Left lung (tissue), 10 donors: ENCODE data around the gene TUBB1. TPM values are rescaled to one million over a fixed set of nuclear protein-coding genes. Genes with fewer than 3 reads are reported as not detected.
"Not testable (repeated sequence)": the region's sequence is repeated elsewhere in the genome, so short reads cannot be mapped to it uniquely, and the experiment has no call there.

ENCODE experiments used
- ATAC-seq: fragments of 200-7000 bp; cut with Tn5 transposase; one replicate; pipeline ENCODE4 v1.9.1; 2020; ENCODE audit warnings: moderate library complexity
- DNase-seq, 4 donors: peaks; one replicate each; pipeline ENCODE4 v3.0.0-alpha.2; 2013 to 2020
- H3K27ac ChIP-seq, 2 donors: fragments of 200-600 bp; sonication (generic) in 1 of 2; one replicate each; pipeline versions ENCODE4 v1.5.0 to v1.8.0; 2020 to 2021
- H3K27me3 ChIP-seq, 2 donors: fragments of 200-600 bp; sonication (generic) in 1 of 2; one replicate each; pipeline versions ENCODE4 v1.5.0 to v1.8.0; 2020 to 2021
- H3K36me3 ChIP-seq, 2 donors: fragments of 200-600 bp; sonication (generic) in 1 of 2; one replicate each; pipeline versions ENCODE4 v1.5.0 to v1.8.0; 2020 to 2021
- H3K4me1 ChIP-seq, 2 donors: fragments of 200-600 bp; one replicate each; pipeline ENCODE4 v1.8.0; 2021
- H3K4me3 ChIP-seq, 2 donors: fragments of 200-600 bp; sonication (generic) in 1 of 2; one replicate each; pipeline versions ENCODE4 v1.5.0 to v1.8.0; 2020 to 2021; ENCODE audit warnings: mild to moderate bottlenecking in 1 of 2
- H3K9me3 ChIP-seq, 2 donors: fragments of 200-600 bp; sonication (generic) in 1 of 2; one replicate each; pipeline versions ENCODE4 v1.5.0 to v1.8.0; 2020 to 2021
- intact Hi-C, 2 donors: fragments of 100-400 bp; cut with DNase I; formaldehyde crosslinking; loops; one replicate each; pipeline versions ENCODE4 v1.11.2 to v1.14.2; 2022
- polyA plus RNA-seq, 6 donors: library from polyadenylated mRNA; unstranded; fragments of 120-200 nt; gene quantifications; one replicate each; pipeline ENCODE4 v1.2.1, GENCODE V29; 2013; ENCODE audit not compliant: insufficient read length in 6 of 6
- total RNA-seq, 2 donors: library from RNA; stranded (reverse); fragmentation: NEBNext Ultra II Directional; extraction: Animal tissue kit (Norgen Biotek cat#: 25700); gene quantifications; one replicate each; pipeline ENCODE4 v1.2.1, GENCODE V29; 2021
- TF ChIP-seq, protein P1 (sequence below), 2 donors: fragments of 200-600 bp; sonication (generic) in 1 of 2; IDR thresholded peaks; one replicate each; pipeline versions ENCODE4 v1.5.0 to v1.8.0; 2021; ENCODE audit warnings: antibody characterized with exemption in 2 of 2
- donor health status: DM: no; HTN: yes; CAD: no.
- donor health status: DM: no; HTN: no; CAD: no.

Gene TUBB1
- total and polyA plus RNA-seq, 8 donors: 2.0 to 5.7 (median 4.3) TPM

DNA sequence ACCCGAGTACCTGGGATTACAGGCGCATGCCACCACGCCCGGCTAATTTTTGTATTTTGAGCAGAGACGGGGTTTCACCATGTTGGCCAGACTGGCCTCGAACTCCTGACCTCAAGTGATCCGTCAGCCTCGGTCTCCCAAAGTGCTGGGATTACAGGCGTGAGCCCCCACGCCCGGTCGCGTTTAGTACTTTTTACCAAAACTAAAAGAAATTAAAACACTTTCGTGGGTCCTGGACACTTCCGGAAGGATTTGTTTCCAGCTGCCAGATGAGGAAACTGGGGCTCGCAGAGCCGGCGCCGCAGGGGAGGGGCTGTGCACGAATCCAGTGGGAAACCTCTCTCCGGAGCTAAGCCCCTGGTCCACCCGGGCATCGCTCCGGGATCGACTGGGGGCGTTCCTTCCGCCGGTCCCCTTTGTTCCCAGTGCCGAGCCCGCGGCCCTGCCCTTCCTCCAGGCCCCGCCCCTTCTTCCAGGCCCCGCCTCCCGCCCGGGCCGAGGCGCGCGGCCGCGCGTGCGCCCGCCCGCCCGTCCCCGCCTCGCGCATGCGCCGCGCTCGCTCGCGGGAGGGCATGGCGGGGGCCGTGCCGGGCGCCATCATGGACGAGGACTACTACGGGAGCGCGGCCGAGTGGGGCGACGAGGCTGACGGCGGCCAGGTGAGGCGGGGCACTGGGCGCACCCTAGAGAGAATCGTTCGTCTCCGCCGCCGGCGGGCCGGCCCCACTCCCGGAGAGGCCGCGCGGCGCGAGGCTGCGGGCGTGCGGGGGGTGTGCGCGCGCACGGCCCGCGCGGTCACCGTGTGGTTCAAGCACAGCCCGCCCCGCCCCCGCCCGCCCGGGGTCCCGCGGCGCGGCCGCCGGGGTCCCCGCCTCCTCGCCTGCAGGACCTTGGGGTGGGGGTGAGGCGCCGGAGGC is 38.3 kb upstream of the TUBB1 start, which contains the start of gene NELFCD:
NELFCD (plus strand) TSS at position 546 of the 917 bp plus-strand sequence; CDS start at position 600, 54 bp downstream.
- peaks cover 0 to 2% of the 10 kb centered on the region in 2 donors for H3K36me3 ChIP-seq
- DNase-seq: peak; percentile 85 to 97 (median 92)
- peaks cover 0 to 4% of the 10 kb centered on the region in 2 donors for H3K9me3 ChIP-seq
- TF ChIP-seq, protein P1, sequence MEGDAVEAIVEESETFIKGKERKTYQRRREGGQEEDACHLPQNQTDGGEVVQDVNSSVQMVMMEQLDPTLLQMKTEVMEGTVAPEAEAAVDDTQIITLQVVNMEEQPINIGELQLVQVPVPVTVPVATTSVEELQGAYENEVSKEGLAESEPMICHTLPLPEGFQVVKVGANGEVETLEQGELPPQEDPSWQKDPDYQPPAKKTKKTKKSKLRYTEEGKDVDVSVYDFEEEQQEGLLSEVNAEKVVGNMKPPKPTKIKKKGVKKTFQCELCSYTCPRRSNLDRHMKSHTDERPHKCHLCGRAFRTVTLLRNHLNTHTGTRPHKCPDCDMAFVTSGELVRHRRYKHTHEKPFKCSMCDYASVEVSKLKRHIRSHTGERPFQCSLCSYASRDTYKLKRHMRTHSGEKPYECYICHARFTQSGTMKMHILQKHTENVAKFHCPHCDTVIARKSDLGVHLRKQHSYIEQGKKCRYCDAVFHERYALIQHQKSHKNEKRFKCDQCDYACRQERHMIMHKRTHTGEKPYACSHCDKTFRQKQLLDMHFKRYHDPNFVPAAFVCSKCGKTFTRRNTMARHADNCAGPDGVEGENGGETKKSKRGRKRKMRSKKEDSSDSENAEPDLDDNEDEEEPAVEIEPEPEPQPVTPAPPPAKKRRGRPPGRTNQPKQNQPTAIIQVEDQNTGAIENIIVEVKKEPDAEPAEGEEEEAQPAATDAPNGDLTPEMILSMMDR (IDR thresholded peaks at IDR 0.05): no peak
- peak; percentile 96 for ATAC-seq
- peak within 1 kb of the TSS; percentile 66 to 72 for H3K4me3 ChIP-seq
- peaks cover 0 to 45% of the 10 kb centered on the region in 2 donors for H3K4me1 ChIP-seq
- peak within 1 kb of the TSS; percentile 69 to 78 for H3K27ac ChIP-seq
- H3K27me3 ChIP-seq: no peaks in the 10 kb centered on the region
- intact Hi-C loops: no loop called here

DNA sequence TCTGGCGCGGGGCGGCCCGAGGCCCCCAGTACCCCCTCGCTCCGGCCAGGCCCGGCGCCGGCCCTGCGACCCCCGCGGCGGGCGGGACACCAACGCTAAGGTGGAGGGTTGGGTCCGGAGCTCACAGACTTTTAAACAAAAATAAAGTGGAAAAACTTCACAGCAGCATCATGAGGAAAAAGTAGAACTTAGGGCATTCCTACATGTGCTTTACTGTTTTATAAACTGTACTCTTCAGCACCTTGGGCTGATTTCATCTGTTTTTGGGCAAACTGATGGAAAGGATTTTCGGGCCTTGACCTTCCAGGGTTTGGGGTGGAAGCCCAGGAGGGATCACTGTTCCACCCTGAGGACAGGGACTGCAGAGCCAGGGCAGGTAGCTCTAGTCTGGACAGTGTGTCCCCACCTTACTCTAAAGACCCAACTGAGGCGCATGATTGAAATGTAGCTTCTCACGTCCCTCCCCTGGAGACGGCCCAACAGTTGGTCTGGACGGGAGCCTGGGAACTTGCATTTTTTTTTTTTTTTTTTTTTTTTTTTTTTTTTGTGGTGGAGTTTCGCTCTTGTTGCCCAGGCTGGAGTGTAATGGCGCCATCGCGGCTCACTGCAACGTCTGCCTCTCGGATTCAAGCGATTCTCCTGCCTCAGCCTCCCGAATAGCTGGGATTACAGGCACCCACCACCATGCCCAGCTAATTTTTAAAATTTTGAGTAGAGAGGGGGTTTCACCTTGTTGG is 37.4 kb upstream of the TUBB1 start:
- Histone ChIP-seq H3K4me1 (peaks cover 0 to 45% of the 10 kb centered on the region in 2 donors), H3K27me3 (no peaks in the 10 kb centered on the region), H3K4me3 (peak overlapping the region; percentile 66 to 72), H3K9me3 (no peaks in the 10 kb centered on the region), H3K36me3 (peaks cover 0 to 10% of the 10 kb centered on the region in 2 donors), H3K27ac (peak overlapping the region; percentile 69 to 78)
- DNase-seq (peak in 2 of 4 donors; percentile 30 to 45), ATAC-seq (peak; percentile 11)
- intact Hi-C loops: no loop called here
- TF ChIP-seq, protein P1 (IDR thresholded peaks at IDR 0.05): no peak

DNA sequence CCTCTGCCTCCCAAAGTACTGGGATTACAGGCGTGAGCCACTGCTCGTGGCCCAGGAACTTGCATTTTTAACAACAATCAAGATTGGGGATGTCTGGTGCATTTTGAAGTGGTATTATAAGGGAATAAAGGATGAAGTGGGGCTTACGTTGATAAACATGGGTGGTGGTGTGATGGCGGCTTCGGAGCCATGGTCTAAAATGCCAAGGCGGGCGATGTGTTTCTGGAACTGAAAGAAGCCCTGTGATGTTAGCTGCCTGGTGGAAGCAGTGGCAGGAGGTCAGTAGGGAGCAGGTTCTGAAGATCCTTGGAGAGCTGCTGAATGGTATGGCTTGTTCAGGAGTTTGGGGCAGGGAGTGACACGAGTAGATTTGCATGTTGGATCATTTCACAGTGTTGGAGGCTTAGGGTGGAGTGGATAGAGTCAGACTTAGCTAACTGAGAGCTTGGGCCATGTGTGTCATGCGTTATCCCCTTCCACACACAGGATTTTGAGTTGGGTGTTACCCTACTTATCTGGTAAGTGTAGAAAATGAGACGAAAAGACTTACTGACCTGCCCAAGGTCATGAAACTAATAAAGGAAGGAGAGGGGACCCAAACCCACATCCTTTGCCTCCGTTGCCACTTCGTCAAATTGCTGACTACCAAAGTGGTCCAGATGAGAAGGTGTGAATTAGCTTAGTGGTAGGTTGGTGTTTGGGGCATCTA is 36.7 kb upstream of the TUBB1 start:
- Histone ChIP-seq H3K9me3 (no peaks in the 10 kb centered on the region), H3K4me1 (peaks cover 0 to 45% of the 10 kb centered on the region in 2 donors), H3K27me3 (no peaks in the 10 kb centered on the region), H3K36me3 (peaks cover 0 to 18% of the 10 kb centered on the region in 2 donors), H3K4me3 (peak overlapping the region in 1 of 2 donors; percentile 72), H3K27ac (no peak overlapping the region)
- no peak for DNase-seq
- TF ChIP-seq, protein P1 (IDR thresholded peaks at IDR 0.05): no peak
- intact Hi-C loops: no loop called here
- ATAC-seq: no peak

DNA sequence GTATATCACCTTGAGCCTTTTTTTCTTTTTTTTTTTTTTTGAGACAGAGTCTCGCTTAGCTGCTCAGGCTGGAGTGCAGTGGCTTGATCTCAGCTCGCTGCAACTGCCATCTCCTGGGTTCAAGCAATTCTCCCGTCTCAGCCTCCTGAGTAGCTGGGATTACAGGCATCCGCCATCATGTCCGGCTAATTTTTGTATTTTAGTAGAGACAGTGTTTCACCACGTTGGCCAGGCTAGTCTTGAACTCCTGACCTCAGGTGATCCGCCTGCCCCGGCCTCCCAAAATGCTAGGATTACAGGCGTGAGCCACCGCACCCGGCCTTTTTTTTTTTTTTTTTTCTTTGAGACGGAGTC is 36.1 kb upstream of the TUBB1 start:
- H3K27me3 ChIP-seq, H3K9me3 ChIP-seq, DNase-seq, ATAC-seq, H3K4me3 ChIP-seq, intact Hi-C loops, H3K27ac ChIP-seq: not testable (repeated sequence)
- Histone ChIP-seq H3K4me1 (peaks cover 0 to 45% of the 10 kb centered on the region in 2 donors), H3K36me3 (peaks cover 0 to 23% of the 10 kb centered on the region in 2 donors)

DNA sequence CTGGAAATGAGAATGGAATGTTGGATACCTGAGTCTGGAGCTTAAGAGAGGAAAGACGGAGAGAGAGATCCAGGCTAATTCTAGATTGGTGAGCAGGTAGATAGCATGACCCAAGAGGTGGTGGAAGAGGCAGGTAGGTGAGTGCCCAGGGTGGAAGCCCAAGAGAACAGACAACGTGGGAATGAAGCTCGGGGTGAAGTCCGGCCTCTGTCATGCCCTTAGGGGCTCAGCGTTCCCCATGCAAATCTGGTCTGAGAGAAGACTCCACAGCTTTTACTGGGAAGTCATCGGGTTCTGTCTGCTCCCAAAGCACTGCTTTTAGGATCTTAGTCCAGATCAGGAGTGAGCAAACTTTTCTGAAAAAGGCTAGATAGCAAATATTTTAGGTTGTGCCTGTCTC is 34.5 kb upstream of the TUBB1 start:
- Histone ChIP-seq H3K4me3 (no peak overlapping the region), H3K9me3 (no peaks in the 10 kb centered on the region), H3K36me3 (peaks cover 0 to 39% of the 10 kb centered on the region in 2 donors), H3K27ac (no peak overlapping the region), H3K4me1 (peaks cover 0 to 45% of the 10 kb centered on the region in 2 donors), H3K27me3 (no peaks in the 10 kb centered on the region)
- intact Hi-C loops: no loop called here
- TF ChIP-seq, protein P1 (IDR thresholded peaks at IDR 0.05): no peak
- ATAC-seq (no peak), DNase-seq (no peak)
